ENCODE data around the gene SMARCC2.

Gene SMARCC2

GRCh38 chr12:56116267-56117081, 72.8 kb downstream of the SMARCC2 start, which contains the start of gene RPL41 (continued):
- TF ChIP-seq GFI1B (tag by site-specific recombination; IDR thresholded peaks at IDR 0.05) (peak; percentile 58; the same call in 1 of the 2 replicates), ZNF449 (tag by site-specific recombination; IDR thresholded peaks at IDR 0.05) (no peak), ZFHX2 (tag by site-specific recombination; conservative IDR thresholded peaks at IDR 0.05) (no peak), KLF9 (tag by site-specific recombination; IDR thresholded peaks at IDR 0.05; ENCODE audit: low read depth) (peak; percentile 87), ZNF114 (tag by site-specific recombination; IDR thresholded peaks at IDR 0.05) (no peak), ZNF394 (tag by site-specific recombination; IDR thresholded peaks at IDR 0.05; ENCODE audit: borderline replicate concordance) (peak; percentile 46; the same call in 1 of the 2 replicates), ZNF155 (tag by site-specific recombination; IDR thresholded peaks at IDR 0.05) (no peak), ZNF645 (tag by site-specific recombination; IDR thresholded peaks at IDR 0.05) (no peak), ZFP3 (tag by site-specific recombination; IDR thresholded peaks at IDR 0.05; ENCODE audit: low read depth) (no peak), ZNF19 (tag by site-specific recombination; IDR thresholded peaks at IDR 0.05; ENCODE audit: low read depth) (0 out of 2 replicates have a peak, but pooled peaks have one; percentile 41), ZNF248 (tag by site-specific recombination; IDR thresholded peaks at IDR 0.05) (no peak), ZNF121 (tag by site-specific recombination; IDR thresholded peaks at IDR 0.05) (no peak), ZNF549 (tag by site-specific recombination; IDR thresholded peaks at IDR 0.05) (no peak), REPIN1 (tag by site-specific recombination; IDR thresholded peaks at IDR 0.05; ENCODE audit: low read depth) (no peak), ZNF174 (tag by site-specific recombination; IDR thresholded peaks at IDR 0.05) (no peak), ZNF362 (tag by site-specific recombination; IDR thresholded peaks at IDR 0.05) (peak; percentile 77), SP3 (tag by site-specific recombination; IDR thresholded peaks at IDR 0.05) (peak; percentile 98)

- CTCF ChIA-PET: interaction anchor here (1.1 to 1.5 kb wide), 4 partner anchors 11 to 75 kb away, joined by 3 read pairs; no protein-coding TSS in a partner anchor
- H3K4me3 ChIP-seq (ENCODE audit: low read depth, low read length): peak overlapping the region; percentile 69; the same call in 1 of the 2 replicates
- TF ChIP-seq GLIS1 (tag by site-specific recombination; IDR thresholded peaks at IDR 0.05) (peak; percentile 69), IKZF3 (tag by site-specific recombination; IDR thresholded peaks at IDR 0.05) (peak; percentile 61; the same call in 1 of the 2 replicates), ZNF138 (tag by site-specific recombination; IDR thresholded peaks at IDR 0.05; ENCODE audit: borderline replicate concordance) (no peak), ZNF354C (tag by site-specific recombination; IDR thresholded peaks at IDR 0.05; ENCODE audit: borderline replicate concordance, low read depth) (no peak), PRDM1 (tag by site-specific recombination; IDR thresholded peaks at IDR 0.05) (peak; percentile 78), PRDM10 (tag by site-specific recombination; IDR thresholded peaks at IDR 0.05) (peak; percentile 76), ZNF24 (tag by site-specific recombination; IDR thresholded peaks at IDR 0.05) (peak; percentile 99), ZNF398 (tag by site-specific recombination; IDR thresholded peaks at IDR 0.05) (peak; percentile 30), MZF1 (tag by site-specific recombination; IDR thresholded peaks at IDR 0.05; ENCODE audit: borderline replicate concordance) (peak; percentile 81; the same call in 1 of the 2 replicates), ZBTB48 (tag by site-specific recombination; IDR thresholded peaks at IDR 0.05) (peak; percentile 98)
- peaks cover 18 to 58% of the 10 kb centered on the region in 2 experiments for H3K36me3 ChIP-seq (ENCODE audit: control insufficient read depth in 2 of 2, insufficient read depth in 1 of 2, low read length in 2 of 2)
- H3K4me1 ChIP-seq (ENCODE audit: control insufficient read depth, insufficient read depth, low read length): peaks cover 5% of the 10 kb centered on the region
- POLR2A ChIA-PET: interaction anchor here (0.7 to 6.1 kb wide), 8 partner anchors 8 to 119 kb away, joined by 3 to 165 read pairs (median 4); partner anchors contain the start of genes ERBB3, ESYT1, PA2G4 and RNF41
- no peaks in the 10 kb centered on the region for H3K9me3 ChIP-seq (ENCODE audit: control insufficient read depth, insufficient read depth, low read depth, low read length)
- H3K27ac ChIP-seq (ENCODE audit: extremely low read depth, low read depth, low read length): peak overlapping the region; percentile 99; the same call in 1 of the 2 replicates
These were observed 74.0 kb downstream of the SMARCC2 start for GRCh38 chr12:56115329-56115728.

All from HEK293 (cell line).